ENCODE data around the gene PPP3CB. TPM values are rescaled to one million over a fixed set of nuclear protein-coding genes. Genes with fewer than 3 reads are reported as not detected.

The PPP3CB gene
- total RNA-seq, result 10 to 100 TPM; 46.6 to 77.1 (median 65.0) TPM
- polyA plus RNA-seq, result 10 to 100 TPM; 29.0 to 49.3 TPM
- long read RNA-seq, donor 1, partial matches to known transcripts, result 7 of 29 reads
- long read RNA-seq, donor 1, other reads (novel, unspliced or antisense), result 16 of 29 reads
- long read RNA-seq, donor 2, transcript PPP3CB-202 (14 exons, 3,501 nt), result major isoform, 7 of 40 reads
- long read RNA-seq, donor 2, partial matches to known transcripts, result 12 of 40 reads
- long read RNA-seq, donor 2, other reads (novel, unspliced or antisense), result 18 of 40 reads
- long read RNA-seq, donor 3, transcript PPP3CB-202 (14 exons, 3,501 nt), result major isoform, 11 of 43 reads
- long read RNA-seq, donor 3, transcript PPP3CB-204 (14 exons, 3,149 nt), result minor isoform, 7 of 43 reads
- long read RNA-seq, donor 3, partial matches to known transcripts, result 9 of 43 reads
- long read RNA-seq, donor 3, other reads (novel, unspliced or antisense), result 15 of 43 reads

- peak within 1 kb of the TSS; percentile 59 to 99 (median 80) for H3K4me3 ChIP-seq
- peaks cover 0 to 32% (median 25%) of the 10 kb centered on the region in 9 donors for H3K36me3 ChIP-seq
- ATAC-seq, result peak; percentile 91 to 95 (median 92)
- intact Hi-C loops (cut with DNase I), result loop anchor here in 3 of 10 donors (5.0 to 10.0 kb wide), 4 partner anchors 79 to 241 kb away; partner anchors contain the start of genes ANXA7 (in 2 of the 3) and MRPS16 (in 1 of the 3)
- TF ChIP-seq POLR2A (IDR thresholded peaks at IDR 0.05) (no peak), CTCF (IDR thresholded peaks at IDR 0.05) (no peak)
- peaks cover 6 to 50% (median 33%) of the 10 kb centered on the region in 12 donors for H3K4me1 ChIP-seq
- peak; percentile 91 to 94 (median 94) for DNase-seq
- H3K27me3 ChIP-seq, result no peaks in the 10 kb centered on the region
- 5 to 10% (median 6%) methylated on average over 15 to 28 of the region's 28 CpGs for WGBS, 4 donors
- no peaks in the 10 kb centered on the region for H3K9me3 ChIP-seq
- H3K27ac ChIP-seq, result peak within 1 kb of the TSS; percentile 85 to 99 (median 94)
Observed at GRCh38 chr10:73495884-73496674, at the start of gene PPP3CB. Gene PPP3CB, minus strand, starts transcription at chr10:73496024. Its CDS starts 135 bp downstream, at chr10:73495889.

- 76 to 78% (median 77%) methylated on average over 2 of the region's 2 CpGs for WGBS, 4 donors
- no peak overlapping the region for H3K27ac ChIP-seq
- H3K36me3 ChIP-seq, result peaks cover 0 to 46% (median 16%) of the 10 kb centered on the region in 9 donors
Observed at GRCh38 chr10:73545357-73545756, 49.5 kb upstream of the PPP3CB start.

GRCh38 chr10:73537709-73538108 is 41.9 kb upstream of the PPP3CB start:
- Histone ChIP-seq H3K27ac (no peak overlapping the region), H3K4me3 (no peak overlapping the region), H3K4me1 (no peaks in the 10 kb centered on the region), H3K36me3 (peaks cover 0 to 83% (median 32%) of the 10 kb centered on the region in 9 donors), H3K27me3 (no peaks in the 10 kb centered on the region), H3K9me3 (no peaks in the 10 kb centered on the region)
- ATAC-seq (no peak), DNase-seq (no peak)
- no peak for TF ChIP-seq POLR2A (IDR thresholded peaks at IDR 0.05)
- no peak for TF ChIP-seq CTCF (IDR thresholded peaks at IDR 0.05)
- WGBS, 4 donors, result 94 to 98% (median 97%) methylated on average over 7 of the region's 7 CpGs
- intact Hi-C loops (cut with DNase I), result loop anchor here in 1 of 10 donors (5.0 kb wide), 1 partner anchor 85 kb away; no protein-coding TSS in a partner anchor

More at GRCh38 chr10:73545357-73545756, 49.5 kb upstream of the PPP3CB start:
- Histone ChIP-seq H3K4me1 (no peaks in the 10 kb centered on the region), H3K9me3 (no peaks in the 10 kb centered on the region), H3K4me3 (no peak overlapping the region), H3K27me3 (no peaks in the 10 kb centered on the region)
- intact Hi-C loops (cut with DNase I), result no loop called here
- TF ChIP-seq POLR2A (IDR thresholded peaks at IDR 0.05) (no peak), CTCF (IDR thresholded peaks at IDR 0.05) (no peak)
- no peak for ATAC-seq
- DNase-seq, result no peak

Measured in heart left ventricle (tissue), 16 donors.